HG02938 (cell line): ENCODE data around the gene CGNL1.

Experiments
- ATAC-seq: cut with Tn5 transposase; IDR thresholded peaks from one replicate; pipeline ENCODE4 v1.9.1; 2021; ENCODE audit warnings: mild to moderate bottlenecking, moderate library complexity; ENCODE audit not compliant: unreplicated experiment

CGNL1 gene

GRCh38 chr15:57592426-57592825 is 216.1 kb downstream of the CGNL1 start:
- ATAC-seq: no peak

GRCh38 chr15:57592836-57593420 is 216.6 kb downstream of the CGNL1 start:
- no peak for ATAC-seq

GRCh38 chr15:57594479-57594878 is 218.2 kb downstream of the CGNL1 start:
- no peak for ATAC-seq

- no peak for ATAC-seq
These were observed 218.9 kb downstream of the CGNL1 start for GRCh38 chr15:57595011-57595866.

GRCh38 chr15:57596301-57596855 is 220.1 kb downstream of the CGNL1 start:
- ATAC-seq: no peak

GRCh38 chr15:57596978-57597377 is 220.7 kb downstream of the CGNL1 start:
- no peak for ATAC-seq

- ATAC-seq: no peak
These were observed 221.1 kb downstream of the CGNL1 start for GRCh38 chr15:57597431-57597830.

- ATAC-seq: no peak
These were observed 222.0 kb downstream of the CGNL1 start for GRCh38 chr15:57598346-57598745.

- no peak for ATAC-seq
These were observed 223.0 kb downstream of the CGNL1 start for GRCh38 chr15:57599296-57599810.

- no peak for ATAC-seq
These were observed 223.9 kb downstream of the CGNL1 start for GRCh38 chr15:57600197-57600596.
